8988T (cell line): ENCODE measurements around the gene DHX16.
"Not testable (repeated sequence)": the region's sequence is repeated elsewhere in the genome, so short reads cannot be mapped to it uniquely, and the experiment has no call there.

Source experiments
- DNase-seq: peaks from one replicate; pipeline ENCODE4 v3.0.0; 2011

DHX16 gene

DNA sequence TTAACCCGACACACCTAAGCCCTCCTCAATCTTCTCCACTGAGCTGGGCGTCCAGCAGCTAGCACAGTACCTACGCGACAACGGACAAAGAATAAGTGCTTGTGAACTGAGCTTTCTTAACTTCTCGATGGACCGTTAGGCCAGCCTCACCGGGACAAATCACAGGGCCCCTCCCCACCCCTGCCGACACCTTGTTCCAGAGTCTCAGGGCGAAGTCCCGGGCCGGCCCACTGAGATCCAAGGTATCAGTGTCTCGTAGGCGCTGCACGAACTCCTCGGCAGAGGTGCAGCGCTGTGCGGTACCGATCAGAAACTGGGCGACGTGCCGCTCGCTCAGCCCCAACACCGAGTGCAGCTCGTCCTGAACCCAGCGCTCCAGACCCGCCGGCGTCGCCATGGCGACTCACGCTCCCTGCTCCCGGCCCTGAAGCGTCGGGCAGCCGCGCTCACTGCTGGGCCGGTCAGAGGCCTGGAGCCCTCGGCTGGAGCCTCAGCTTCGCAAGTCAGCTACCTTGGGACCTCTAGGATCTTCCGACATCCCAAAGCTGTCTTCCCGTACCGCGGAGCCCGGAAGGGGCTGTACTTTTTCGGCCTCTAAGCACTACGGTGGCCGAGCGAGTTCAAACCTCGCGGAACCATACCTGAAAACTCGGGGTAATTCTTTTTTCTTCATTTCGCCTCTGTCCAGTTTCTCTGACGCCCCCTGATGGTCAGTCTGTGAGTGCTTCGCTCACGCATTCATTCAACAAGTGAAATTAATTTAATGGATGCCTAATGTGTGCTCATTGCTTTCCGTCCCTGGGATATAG, at the start of gene DHX16:
DHX16 (minus strand) TSS at position 562 of the 809 bp plus-strand sequence; CDS start at position 397, 165 bp downstream.
- DNase-seq: peak; percentile 73

DNA sequence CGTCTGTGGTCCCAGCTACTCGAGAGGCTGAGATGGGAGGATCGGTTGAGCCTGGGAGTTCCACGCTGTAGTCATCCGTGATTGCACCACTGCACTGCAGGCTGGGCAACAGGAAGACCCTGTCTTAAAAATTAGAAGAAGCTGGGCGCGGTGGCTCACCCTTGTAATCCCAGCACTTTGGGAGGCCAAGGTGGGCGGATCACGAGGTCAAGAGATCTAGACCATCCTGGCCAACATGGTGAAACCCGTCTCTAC, 49.1 kb upstream of the DHX16 start:
- not testable (repeated sequence) for DNase-seq

DNA sequence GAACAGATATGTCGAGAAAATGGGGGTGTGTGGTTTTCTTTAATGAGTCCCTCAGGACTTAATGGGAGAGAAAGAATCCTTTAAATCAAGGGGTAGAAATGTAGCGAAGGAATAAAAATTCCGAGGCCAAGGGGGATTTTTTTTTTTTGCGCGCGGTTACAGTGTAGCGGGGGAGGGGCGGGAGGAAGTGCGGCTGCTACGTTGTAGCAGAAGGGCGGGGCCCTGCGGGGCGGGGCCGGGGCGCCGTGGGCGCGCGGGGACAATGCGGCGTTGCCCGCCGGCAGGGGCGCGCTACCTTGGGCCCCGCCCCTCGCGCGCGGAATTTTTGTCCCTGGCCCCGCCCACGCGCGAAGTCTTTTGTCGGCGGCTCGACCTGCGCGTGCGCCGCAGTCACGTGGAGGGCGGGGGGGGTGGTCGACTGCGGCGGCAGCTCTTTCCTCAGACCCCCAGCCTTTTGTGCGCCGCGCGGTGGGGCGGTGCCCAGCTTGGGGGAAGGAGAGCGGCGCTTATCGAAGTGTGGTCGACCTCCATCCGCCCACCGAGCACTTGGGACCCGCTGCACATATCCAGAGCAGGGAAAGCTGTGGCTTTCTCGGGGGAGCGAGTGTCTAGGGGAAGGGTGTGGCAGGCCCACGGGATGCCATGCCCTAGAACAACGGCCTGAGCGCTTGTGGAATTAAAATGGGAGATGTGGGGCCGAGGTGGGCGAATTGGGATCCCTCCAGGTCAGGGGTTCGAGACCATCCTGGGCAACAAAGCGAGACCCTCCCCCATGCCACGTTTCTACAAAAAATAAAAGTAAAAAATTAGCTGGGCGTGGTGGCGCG, 48.6 kb upstream of the DHX16 start:
- DNase-seq: peak; percentile 71

DNA sequence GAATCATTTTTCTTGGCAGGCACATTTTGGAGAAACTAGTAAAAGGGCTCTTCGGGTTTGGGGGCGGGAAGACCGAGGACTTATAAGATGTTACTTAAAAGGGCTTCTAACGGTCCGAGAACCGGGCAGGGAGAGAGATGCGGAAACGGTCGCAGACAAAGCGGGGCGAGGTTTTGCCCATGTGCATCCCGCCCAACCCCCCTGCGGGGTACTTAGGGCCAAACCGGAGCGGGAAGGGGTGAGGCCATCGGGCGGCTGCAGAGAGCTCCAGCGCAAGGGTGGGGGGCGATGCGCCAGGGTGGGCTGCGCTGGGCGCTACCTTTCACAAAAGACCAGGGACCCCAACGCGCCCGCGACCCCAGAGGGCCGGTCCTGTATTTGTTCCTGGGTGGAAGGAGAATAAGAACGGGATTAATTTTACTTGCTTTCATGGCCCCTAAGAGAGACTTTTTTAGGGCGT, 48.0 kb upstream of the DHX16 start:
- DNase-seq: no peak

DNA sequence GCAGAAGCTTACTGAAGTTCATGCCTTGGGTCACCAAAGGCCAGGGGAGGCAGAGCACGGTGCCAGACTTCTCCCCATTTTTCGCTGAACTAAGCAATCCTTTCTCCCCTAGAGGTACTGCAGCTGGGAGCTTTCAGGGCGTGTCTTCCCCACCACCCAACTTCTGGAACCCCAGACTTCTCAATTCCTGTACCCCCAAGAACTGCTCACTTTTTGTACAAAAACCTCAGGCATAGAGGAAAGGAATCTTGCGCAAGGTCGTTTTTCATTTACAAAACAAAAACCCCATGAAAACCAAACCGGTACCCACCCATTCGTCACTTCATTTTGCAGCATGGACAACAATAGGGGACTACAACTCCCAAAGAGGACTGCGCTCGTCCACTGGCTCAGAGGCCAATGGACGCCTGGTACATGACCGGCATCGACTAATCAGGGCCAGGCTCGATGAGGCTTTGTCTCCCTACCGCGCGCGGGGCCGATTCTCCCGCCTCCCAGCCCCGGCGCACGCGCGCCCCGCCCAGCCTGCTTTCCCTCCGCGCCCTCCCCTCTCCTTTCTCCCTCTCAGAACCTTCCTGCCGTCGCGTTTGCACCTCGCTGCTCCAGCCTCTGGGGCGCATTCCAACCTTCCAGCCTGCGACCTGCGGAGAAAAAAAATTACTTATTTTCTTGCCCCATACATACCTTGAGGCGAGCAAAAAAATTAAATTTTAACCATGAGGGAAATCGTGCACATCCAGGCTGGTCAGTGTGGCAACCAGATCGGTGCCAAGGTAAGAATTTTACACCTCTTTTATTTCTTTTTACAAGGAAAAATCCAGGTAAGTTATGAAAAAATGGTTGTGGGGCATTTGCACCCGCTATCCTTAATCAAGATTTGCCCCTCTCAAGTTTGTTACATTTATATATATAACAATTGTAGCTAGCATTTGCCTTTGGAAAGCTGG, 47.3 kb upstream of the DHX16 start, which contains the start of gene TUBB:
TUBB (plus strand) TSS at position 562 of the 947 bp plus-strand sequence; CDS start at position 717, 155 bp downstream.
- DNase-seq: peak; percentile 83

DNA sequence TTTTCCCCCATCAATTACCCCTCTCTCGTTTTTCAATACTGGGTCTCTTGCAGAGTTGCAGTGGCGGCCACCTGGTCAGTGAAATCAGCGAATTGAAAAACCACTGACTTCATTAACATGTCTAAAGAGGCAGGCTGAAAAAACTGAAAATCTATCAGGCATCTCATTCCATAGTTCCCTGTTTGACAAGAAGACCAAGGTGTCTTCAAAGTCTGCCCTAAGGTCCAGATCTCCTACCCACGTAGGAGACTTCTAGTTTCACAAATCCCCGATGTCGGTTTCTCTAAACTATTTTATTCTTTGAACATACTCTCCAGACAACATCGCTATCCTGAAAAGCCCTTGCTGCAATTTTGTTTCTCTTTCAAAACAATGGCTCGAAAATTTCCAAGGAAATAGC, 46.5 kb upstream of the DHX16 start:
- no peak for DNase-seq

DNA sequence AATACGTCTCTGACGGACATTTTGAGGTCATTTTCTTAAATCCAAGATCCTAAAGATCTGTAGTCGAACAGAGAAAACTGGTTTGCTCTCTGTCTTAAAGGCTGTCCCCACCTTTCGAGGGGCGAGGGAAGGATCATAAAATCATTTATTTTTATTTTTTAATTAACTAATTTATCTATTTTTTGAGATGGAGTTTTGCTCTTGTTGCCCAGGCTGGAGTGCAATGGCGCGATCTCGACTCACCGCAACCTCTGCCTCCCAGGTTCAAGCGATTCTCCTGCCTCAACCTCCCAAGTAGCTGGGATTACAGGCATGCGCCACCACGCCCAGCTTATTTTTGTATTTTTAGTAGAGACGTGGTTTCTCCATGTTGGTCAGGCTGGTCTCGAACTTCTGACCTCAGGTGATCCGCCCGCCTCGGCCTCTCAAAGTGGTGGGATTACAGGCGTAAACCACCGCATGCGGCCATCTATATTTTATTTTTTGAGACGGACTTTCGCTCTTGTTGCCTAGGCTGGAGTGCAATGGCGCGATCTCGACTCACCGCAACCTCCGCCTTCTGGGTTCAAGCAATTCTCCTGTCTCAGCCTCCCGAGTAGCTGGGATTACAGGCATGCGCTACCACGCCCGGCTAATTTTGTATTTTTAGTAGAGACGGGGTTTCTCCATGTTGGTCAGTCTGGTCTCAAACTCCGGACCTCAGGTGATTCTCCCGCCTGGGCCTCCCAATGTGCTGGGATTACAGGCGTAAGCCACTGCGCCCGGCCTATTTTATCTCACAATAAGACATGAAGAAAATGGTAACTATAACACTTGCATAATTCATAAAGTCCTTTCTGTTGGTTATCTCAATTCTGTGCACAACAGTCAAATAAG, 45.3 kb upstream of the DHX16 start:
- not testable (repeated sequence) for DNase-seq

DNA sequence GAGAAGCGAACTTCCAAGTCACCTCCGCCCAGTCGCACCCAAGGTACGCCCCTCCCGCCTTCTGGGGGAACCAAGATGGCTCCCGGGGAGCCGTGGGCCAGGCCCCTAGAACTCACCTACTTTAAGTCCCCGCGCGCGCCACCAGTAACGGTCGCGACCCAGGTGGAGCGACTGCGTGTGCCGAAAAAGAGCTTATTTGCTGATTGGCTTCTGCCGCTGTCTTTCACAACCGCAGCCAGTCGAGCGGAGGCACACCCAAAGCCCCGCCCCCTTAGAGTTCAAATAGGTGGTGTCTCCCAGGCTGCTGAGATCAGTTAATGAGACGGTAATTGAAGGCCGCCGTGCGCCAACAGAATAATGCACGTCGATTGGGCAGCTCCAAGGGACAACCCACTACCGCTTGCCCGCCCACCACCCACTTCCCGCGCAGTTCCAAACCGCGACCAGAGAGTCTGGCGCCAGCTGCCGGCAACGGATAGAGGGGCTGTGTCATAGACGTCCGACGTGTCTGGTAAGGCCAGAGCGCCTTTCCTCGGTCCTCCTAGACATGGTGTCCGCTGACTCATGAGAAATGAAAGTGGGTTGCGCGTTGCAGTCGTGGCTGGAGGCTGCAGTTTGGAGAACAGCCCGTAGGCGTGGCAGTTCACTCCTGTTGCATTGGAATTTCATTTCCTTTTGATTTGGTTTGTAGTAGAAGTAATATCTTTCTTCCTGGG, 44.5 kb upstream of the DHX16 start, which contains the start of gene MDC1:
MDC1 (minus strand) TSS at position 153 of the 716 bp plus-strand sequence. CDS start 2,106 bp downstream, outside the sequence.
- DNase-seq: peak; percentile 88

DNA sequence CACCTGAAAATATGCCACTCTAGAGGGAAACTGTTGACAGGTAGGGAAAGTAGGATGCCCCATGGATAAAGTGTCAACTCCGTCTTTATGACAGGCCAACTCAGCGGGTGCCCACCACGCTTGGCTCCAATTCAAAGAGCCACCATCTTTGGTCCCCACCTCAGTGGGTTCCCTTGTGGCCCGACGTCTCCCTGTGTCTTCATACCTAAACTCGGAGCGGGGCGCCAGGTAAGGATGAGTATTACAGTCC, 44.0 kb upstream of the DHX16 start:
- DNase-seq: no peak

DNA sequence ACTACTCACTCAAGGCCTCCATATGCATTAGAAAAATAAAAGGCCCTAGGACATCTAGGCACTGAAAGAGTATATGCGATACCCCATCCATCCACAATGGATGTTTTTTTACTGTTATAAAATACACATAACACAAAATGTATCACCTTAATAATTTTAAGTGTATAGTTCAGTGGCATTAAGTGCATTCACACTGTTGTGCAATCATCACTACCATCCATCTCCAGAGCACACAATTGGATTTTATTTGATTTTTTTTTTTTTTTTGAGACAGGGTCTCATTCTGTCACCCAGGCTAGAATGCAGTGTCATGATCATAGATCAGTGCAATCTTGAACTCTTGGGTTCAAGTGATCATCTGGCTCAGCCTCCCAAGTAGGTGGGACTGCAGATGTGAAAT, 41.5 kb upstream of the DHX16 start:
- no peak for DNase-seq

DNA sequence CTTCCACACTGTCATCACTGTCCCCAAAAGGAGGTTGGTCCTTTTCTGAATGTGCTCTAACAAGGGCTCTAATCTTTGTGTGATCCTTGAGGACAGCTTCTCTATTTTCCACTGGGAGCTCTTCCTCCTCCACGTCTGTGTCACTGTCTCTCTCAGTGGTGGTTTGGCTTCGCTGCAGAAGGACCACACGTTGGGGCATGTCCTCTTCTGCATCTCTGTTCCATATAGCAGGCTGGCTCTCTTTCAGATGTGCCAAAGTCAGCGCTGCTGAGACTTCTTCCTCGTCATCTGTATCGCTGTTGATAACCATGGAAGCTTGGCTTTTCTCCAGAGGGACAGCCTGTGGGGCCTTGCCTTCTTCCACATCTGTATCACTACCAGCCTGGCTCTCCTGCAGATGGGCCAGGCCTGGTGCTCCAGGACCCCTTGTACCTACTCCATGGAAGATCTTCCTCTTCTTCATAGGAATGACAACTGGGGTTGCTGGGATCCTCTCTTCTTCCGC, 39.7 kb upstream of the DHX16 start:
- no peak for DNase-seq

DNA sequence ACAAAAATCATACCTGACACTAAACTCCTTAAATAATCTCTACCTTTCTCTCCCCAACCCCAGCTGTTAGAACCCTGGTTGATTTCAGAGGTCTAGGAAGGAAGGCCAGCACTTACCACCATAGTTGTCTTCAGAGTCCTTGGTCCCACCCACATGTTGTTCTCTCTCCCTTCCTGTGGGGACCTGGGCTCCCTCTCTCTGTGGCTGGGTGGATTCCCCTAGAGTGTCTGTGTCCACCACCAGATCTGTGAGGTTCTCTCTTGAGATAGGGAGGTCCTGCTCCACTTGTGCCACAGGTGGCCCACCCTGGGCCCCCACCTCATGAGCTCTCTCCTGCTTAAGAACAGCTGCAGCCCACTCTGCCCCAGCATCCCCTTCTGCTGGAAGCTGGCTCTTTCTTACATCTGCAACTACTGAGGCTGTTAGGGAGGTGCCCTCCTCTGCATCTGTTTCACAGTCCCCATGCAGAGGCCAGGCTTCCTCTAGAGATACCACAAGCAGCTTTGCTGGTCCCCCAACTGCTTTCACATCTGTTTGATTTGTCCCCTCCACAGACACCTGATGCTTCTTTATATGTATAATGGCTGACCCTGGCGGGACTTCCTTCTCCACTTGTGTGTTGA, 39.1 kb upstream of the DHX16 start:
- no peak for DNase-seq

DNA sequence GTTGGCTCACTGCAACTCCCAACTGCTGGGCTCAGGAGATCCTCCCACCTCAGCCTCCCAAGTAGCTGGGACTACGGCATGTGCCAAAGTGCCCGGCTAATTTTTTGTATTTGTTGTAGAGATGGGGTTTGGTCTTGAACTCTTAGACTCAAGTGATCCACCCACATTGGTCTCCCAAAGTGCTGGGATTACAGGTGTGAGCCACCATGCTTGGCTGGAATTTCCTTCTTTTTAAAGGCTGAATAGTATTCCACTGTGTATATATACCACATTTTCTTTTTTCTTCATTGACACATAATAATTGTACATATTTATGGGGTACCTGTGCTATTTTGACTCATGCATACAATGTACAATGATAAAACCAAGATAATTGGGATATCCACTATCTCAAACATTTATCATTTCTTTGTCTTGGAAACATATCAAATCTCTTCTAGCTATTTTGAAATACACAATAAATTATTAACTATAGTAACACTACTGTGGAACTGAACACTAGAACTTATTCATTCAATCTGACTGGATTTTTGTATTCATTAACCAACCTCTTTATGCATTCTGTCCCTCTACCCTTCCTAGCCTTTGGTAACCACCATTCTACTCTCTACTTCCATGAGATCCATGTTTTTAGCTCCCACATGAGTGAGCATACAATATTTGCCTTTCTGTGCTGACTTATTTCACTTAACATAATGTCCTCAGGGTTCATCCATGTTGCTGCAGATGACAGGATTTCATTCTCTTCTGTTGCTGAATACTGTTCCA, 36.5 kb upstream of the DHX16 start:
- no peak for DNase-seq

DNA sequence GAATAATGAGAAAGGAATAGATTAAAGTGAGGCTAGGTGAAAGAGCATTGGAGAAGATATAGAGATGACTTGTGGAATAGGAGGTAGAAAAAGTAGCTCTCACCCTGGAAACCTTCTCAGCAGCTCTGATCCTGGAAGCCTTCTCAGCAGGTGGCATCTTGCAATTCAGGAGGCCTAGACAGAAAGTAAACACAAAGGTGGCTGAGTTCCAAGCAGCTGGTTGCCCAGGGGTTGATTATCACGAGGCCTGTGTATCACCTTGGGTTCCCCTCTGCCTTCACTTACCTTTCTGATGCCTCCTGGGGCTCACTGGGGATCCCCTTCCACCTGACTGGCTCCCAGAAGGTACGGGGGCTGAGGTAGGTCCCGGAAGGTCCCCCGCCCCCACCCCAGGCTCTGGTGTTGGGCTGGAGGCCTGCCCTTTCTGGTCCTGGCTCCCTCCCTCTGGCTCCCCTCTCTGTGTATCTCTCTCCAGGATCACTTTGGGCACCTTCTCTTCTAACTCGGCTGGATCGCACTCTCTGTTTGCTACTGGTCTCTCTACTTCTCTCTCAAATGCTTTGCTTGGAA, 34.6 kb upstream of the DHX16 start:
- no peak for DNase-seq

DNA sequence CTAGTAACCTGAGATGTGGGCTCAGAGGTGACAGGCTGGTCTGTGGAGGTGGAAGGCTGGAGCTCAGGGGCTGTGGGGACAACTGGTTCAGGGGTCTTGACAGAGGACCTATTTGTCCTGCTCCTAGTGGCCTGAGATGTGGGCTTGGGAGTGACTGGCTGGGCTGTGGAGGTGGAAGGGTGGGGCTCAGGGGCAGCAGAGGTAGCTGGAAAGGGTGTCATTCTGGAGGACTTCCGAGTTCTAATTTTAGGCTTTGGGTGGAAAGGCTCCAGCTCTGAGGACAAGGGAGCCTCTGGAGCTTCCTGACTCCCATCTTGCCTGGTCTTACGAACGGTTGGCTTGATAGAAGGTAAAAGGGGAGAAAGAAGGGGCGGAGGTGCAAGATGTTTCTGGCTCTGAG, 32.8 kb upstream of the DHX16 start:
- no peak for DNase-seq

DNA sequence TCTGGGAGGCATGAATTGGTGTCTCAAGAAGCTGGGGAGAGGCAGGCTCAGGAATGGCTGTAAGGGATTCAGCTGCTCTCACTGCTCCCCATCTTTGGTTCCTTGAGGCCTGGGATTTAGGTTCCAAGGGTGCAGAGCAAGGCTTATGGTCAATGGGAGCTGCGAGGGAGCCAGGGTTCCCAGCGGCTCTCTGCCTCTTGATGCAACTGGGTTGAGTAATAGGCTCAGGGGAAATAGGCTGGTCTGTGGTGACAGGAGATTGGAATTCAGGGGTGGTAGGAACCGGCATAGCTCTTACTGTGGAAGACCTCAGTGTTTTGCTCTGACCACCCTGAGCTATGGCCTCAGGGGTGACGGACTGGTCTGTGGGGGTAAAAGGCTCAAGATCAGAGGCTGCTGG, 31.0 kb upstream of the DHX16 start:
- DNase-seq: no peak

DNA sequence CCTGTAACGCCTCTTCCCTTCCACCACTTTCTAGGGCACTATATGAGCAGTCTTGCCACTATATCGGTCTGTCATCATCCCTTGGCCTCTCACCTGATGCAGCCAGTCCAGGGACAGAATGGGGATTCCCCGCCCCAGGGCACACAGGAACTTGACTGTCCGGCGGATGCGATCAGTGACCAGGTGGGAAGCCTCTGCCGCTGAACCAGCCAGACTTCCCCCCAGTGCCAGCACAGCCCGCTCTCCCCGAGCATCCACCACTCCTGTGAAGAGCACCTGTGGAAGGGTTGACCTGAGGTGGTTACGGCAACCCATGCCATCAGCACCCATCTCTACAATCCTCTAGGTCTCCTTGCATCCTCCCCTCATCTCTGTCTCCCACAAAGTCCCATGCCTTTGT, 30.2 kb upstream of the DHX16 start:
- DNase-seq: no peak

DNA sequence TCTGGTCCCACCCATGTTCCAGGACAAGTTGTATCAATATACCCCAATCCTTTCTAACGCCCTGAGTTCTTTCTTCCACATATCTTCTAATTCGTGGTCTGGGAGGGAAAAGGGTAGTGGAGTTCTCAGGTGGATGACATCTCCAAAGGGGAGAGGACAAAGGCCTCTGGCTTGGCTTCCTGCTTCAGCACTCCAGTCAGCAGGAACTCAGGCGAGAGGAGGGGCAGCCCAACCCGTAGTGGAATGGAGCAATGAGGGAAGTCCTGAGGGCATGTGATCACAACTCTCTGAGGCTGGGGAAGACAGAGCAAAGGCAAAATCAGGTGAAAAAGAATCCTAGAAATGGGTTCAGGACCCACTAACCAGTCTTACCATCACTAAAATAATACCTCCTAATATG, 27.5 kb upstream of the DHX16 start:
- no peak for DNase-seq

DNA sequence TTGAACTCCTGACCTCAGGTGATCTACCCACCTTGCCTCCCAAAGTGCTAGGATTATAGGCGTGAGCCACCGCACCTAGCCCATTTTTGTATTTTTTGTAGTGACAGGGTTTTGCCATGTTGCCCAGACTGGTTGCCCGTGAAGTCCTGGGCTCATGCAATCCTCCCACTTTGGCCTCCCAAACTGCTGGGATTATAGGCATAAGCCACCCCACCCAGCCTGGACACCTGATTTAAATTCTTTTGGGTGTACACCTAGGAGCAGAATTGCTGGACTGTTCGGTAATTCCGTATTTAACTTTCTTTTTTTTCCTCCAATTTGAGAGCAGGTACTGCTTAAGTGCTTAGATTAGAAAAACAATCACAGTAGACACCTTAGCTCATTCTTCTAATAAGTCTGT, 23.6 kb upstream of the DHX16 start:
- DNase-seq: no peak
